ENCODE data around the gene CTNND2.
A peak's percentile ranks its signal among the peaks of the same experiment; 100 is the strongest.

Gene CTNND2

GRCh38 chr5:11904265-11904906, at the start of gene CTNND2:
Gene CTNND2 (minus strand): TSS chr5:11904446. CDS start chr5:11903853, 593 bp downstream.
- DNase-seq, result peak; percentile 59

GRCh38 chr5:11946317-11946716, 42.1 kb upstream of the CTNND2 start:
- no peak for DNase-seq

- DNase-seq, result no peak
Observed at GRCh38 chr5:11941566-11941965, 37.3 kb upstream of the CTNND2 start.

- no peak for DNase-seq
Observed at GRCh38 chr5:11931638-11932037, 27.4 kb upstream of the CTNND2 start.

- DNase-seq, result no peak
Observed at GRCh38 chr5:11928909-11929308, 24.7 kb upstream of the CTNND2 start.

GRCh38 chr5:11925701-11926100, 21.5 kb upstream of the CTNND2 start:
- DNase-seq, result no peak

GRCh38 chr5:11922394-11922793, 18.1 kb upstream of the CTNND2 start:
- DNase-seq, result no peak

- no peak for DNase-seq
Observed at GRCh38 chr5:11918463-11919045, 14.3 kb upstream of the CTNND2 start.

- DNase-seq, result no peak
Observed at GRCh38 chr5:11909471-11909870, 5.2 kb upstream of the CTNND2 start.

- no peak for DNase-seq
Observed at GRCh38 chr5:11906497-11906896, 2.3 kb upstream of the CTNND2 start.

- DNase-seq, result no peak
Observed at GRCh38 chr5:11905206-11905605, 960 bp upstream of the CTNND2 start.

GRCh38 chr5:11903614-11904264, 507 bp downstream of the CTNND2 start:
- DNase-seq, result peak; percentile 33

GRCh38 chr5:11903121-11903613, 1.1 kb downstream of the CTNND2 start:
- DNase-seq, result no peak

GRCh38 chr5:11902201-11902619, 2.0 kb downstream of the CTNND2 start:
- no peak for DNase-seq

GRCh38 chr5:11898787-11899186, 5.5 kb downstream of the CTNND2 start:
- no peak for DNase-seq

- DNase-seq, result no peak
Observed at GRCh38 chr5:11897781-11898180, 6.5 kb downstream of the CTNND2 start.

GRCh38 chr5:11894992-11895391, 9.3 kb downstream of the CTNND2 start:
- DNase-seq, result no peak

GRCh38 chr5:11892832-11893231, 11.4 kb downstream of the CTNND2 start:
- no peak for DNase-seq

- DNase-seq, result no peak
Observed at GRCh38 chr5:11890777-11891176, 13.5 kb downstream of the CTNND2 start.

- DNase-seq, result no peak
Observed at GRCh38 chr5:11888221-11888620, 16.0 kb downstream of the CTNND2 start.

GRCh38 chr5:11878814-11879213, 25.4 kb downstream of the CTNND2 start:
- DNase-seq, result no peak

- no peak for DNase-seq
Observed at GRCh38 chr5:11873587-11873986, 30.7 kb downstream of the CTNND2 start.

- DNase-seq, result no peak
Observed at GRCh38 chr5:11869203-11869602, 35.0 kb downstream of the CTNND2 start.

GRCh38 chr5:11863911-11864310, 40.3 kb downstream of the CTNND2 start:
- no peak for DNase-seq

Data from T1000 (cell line).